ENCODE measurements around the gene KRT5. TPM values are rescaled to one million over a fixed set of nuclear protein-coding genes. Genes with fewer than 3 reads are reported as not detected.
A peak's percentile ranks its signal among the peaks of the same experiment; 100 is the strongest.

Gene KRT5
- total and polyA plus RNA-seq, 10 donors, result 0.23 to 1.9 (median 0.96) TPM; not detected in 3

- peaks cover 0 to 8% (median 0%) of the 10 kb centered on the region in 7 donors for H3K27me3 ChIP-seq (replicated peaks in 1 of 7)
- intact Hi-C loops (cut with DNase I; ENCODE audit: low total_unique reads), result no loop called here
- no peaks in the 10 kb centered on the region for H3K36me3 ChIP-seq
- peaks cover 0 to 12% (median 0%) of the 10 kb centered on the region in 6 donors for H3K4me1 ChIP-seq
- H3K27ac ChIP-seq, result peak overlapping the region in 2 of 8 donors; percentile 1 to 50
- WGBS, 5 donors, result 56 to 76% (median 68%) methylated on average over 4 of the region's 4 CpGs
- no peak for TF ChIP-seq CTCF (IDR thresholded peaks at IDR 0.05 in 8 of 11, conservative IDR thresholded peaks at IDR 0.05 in 3 of 11)
- no peak for TF ChIP-seq POLR2A (IDR thresholded peaks at IDR 0.05)
- TF ChIP-seq POLR2AphosphoS5 (IDR thresholded peaks at IDR 0.05), result no peak
- H3K4me3 ChIP-seq, result no peak overlapping the region
- peak; percentile 49 for DNase-seq
- H3K9me3 ChIP-seq, result no peaks in the 10 kb centered on the region
Measured at GRCh38 chr12:52532636-52533035, 12.4 kb upstream of the KRT5 start.

GRCh38 chr12:52531566-52532300 lies 11.5 kb upstream of the KRT5 start:
- peak; percentile 70 for DNase-seq
- intact Hi-C loops (cut with DNase I; ENCODE audit: low total_unique reads), result no loop called here
- H3K27me3 ChIP-seq (replicated peaks in 1 of 7), result no peaks in the 10 kb centered on the region
- no peak for TF ChIP-seq CTCF (IDR thresholded peaks at IDR 0.05 in 8 of 11, conservative IDR thresholded peaks at IDR 0.05 in 3 of 11)
- peak; percentile 37 to 65 (median 41) for TF ChIP-seq POLR2AphosphoS5 (IDR thresholded peaks at IDR 0.05)
- no peak for TF ChIP-seq POLR2A (IDR thresholded peaks at IDR 0.05)
- no peaks in the 10 kb centered on the region for H3K9me3 ChIP-seq
- H3K36me3 ChIP-seq, result no peaks in the 10 kb centered on the region
- H3K4me3 ChIP-seq, result no peak overlapping the region
- H3K27ac ChIP-seq, result peak overlapping the region in 2 of 8 donors; percentile 50 to 53
- WGBS, 5 donors, result 51 to 72% (median 66%) methylated on average over 18 of the region's 18 CpGs
- H3K4me1 ChIP-seq, result peaks cover 0 to 12% (median 0%) of the 10 kb centered on the region in 6 donors

- H3K4me3 ChIP-seq, result no peak overlapping the region
- TF ChIP-seq CTCF (IDR thresholded peaks at IDR 0.05 in 8 of 11, conservative IDR thresholded peaks at IDR 0.05 in 3 of 11) (no peak), POLR2AphosphoS5 (IDR thresholded peaks at IDR 0.05) (no peak), POLR2A (IDR thresholded peaks at IDR 0.05) (no peak)
- H3K36me3 ChIP-seq, result no peaks in the 10 kb centered on the region
- peaks cover 0 to 12% (median 0%) of the 10 kb centered on the region in 6 donors for H3K4me1 ChIP-seq
- H3K9me3 ChIP-seq, result no peaks in the 10 kb centered on the region
- 77 to 94% (median 88%) methylated on average over 2 of the region's 2 CpGs for WGBS, 5 donors
- DNase-seq, result peak; percentile 51
- no peaks in the 10 kb centered on the region for H3K27me3 ChIP-seq (replicated peaks in 1 of 7)
- peak overlapping the region in 2 of 8 donors; percentile 50 to 53 for H3K27ac ChIP-seq
- intact Hi-C loops (cut with DNase I; ENCODE audit: low total_unique reads), result no loop called here
Measured at GRCh38 chr12:52530905-52531304, 10.7 kb upstream of the KRT5 start.

GRCh38 chr12:52530366-52530765 lies 10.2 kb upstream of the KRT5 start:
- intact Hi-C loops (cut with DNase I; ENCODE audit: low total_unique reads), result no loop called here
- H3K4me1 ChIP-seq, result peaks cover 0 to 12% (median 0%) of the 10 kb centered on the region in 6 donors
- no peak for DNase-seq
- 61 to 86% (median 66%) methylated on average over 1 to 2 of the region's 2 CpGs for WGBS, 5 donors
- H3K4me3 ChIP-seq, result no peak overlapping the region
- TF ChIP-seq CTCF (IDR thresholded peaks at IDR 0.05 in 8 of 11, conservative IDR thresholded peaks at IDR 0.05 in 3 of 11) (no peak), POLR2A (IDR thresholded peaks at IDR 0.05) (no peak), POLR2AphosphoS5 (IDR thresholded peaks at IDR 0.05) (no peak)
- no peak overlapping the region for H3K27ac ChIP-seq
- H3K9me3 ChIP-seq, result no peaks in the 10 kb centered on the region
- H3K27me3 ChIP-seq (replicated peaks in 1 of 7), result no peaks in the 10 kb centered on the region
- no peaks in the 10 kb centered on the region for H3K36me3 ChIP-seq

Measured in spleen (tissue), 11 donors.